IMR-90 (cell line): ENCODE measurements around the gene ABO. TPM values are rescaled to one million over a fixed set of nuclear protein-coding genes. Genes with fewer than 3 reads are reported as not detected.

ENCODE experiments used
- ATAC-seq: fragments of 200-7000 bp; cut with Tn5 transposase; 2 replicates; pipeline ENCODE4 v1.9.1; 2020; ENCODE audit warnings: low read depth, mild to moderate bottlenecking, moderate library complexity
- BruUV-seq: library from RNA; stranded (reverse); fragments of 400-500 nt; replicated peaks from 2 replicates; lab custom pipeline; 2021; lab: Mats Ljungman, UMichigan
- CTCF ChIA-PET: fragments of 300-600 bp; formaldehyde crosslinking; extraction: SDS; loops from one replicate; lab custom pipeline; 2021; ENCODE audit warnings: antibody characterized with exemption; lab: Yijun Ruan, JAX
- POLR2A ChIA-PET: fragments of 300-600 bp; sonication (Branson Sonifier 250); formaldehyde crosslinking; loops from one replicate; lab custom pipeline; 2022; ENCODE audit warnings: antibody characterized with exemption; ENCODE audit not compliant: unreplicated experiment; lab: Charles Lee
- DNase-seq: peaks from one replicate; pipeline ENCODE4 v3.0.0; 2013
- H2AFZ ChIP-seq: replicated peaks from 2 replicates; pipeline ENCODE3; 2013; ENCODE audit warnings: low read length, mild to moderate bottlenecking; ENCODE audit not compliant: poor library complexity
- H2AK5ac ChIP-seq: 2 replicates; pipeline ENCODE4 v1.6.1; 2013; ENCODE audit warnings: low read depth, low read length, inconsistent platforms
- H2AK9ac ChIP-seq: replicated peaks from 2 replicates; pipeline ENCODE3; 2013; ENCODE audit warnings: mild to moderate bottlenecking, low read depth, low read length, moderate library complexity; ENCODE audit not compliant: poor library complexity
- H2BK120ac ChIP-seq: 2 replicates; pipeline ENCODE4 v1.6.1; 2013; ENCODE audit warnings: low read depth, low read length, inconsistent platforms
- H2BK15ac ChIP-seq: 3 replicates; pipeline ENCODE4 v1.6.1; 2013; ENCODE audit warnings: low read depth, low read length, inconsistent platforms
- H2BK20ac ChIP-seq: 2 replicates; pipeline ENCODE4 v1.6.1; 2013; ENCODE audit warnings: low read depth, mild to moderate bottlenecking, inconsistent platforms, low read length, moderate library complexity
- H2BK5ac ChIP-seq: 2 replicates; pipeline ENCODE4 v1.6.1; 2013; ENCODE audit warnings: mild to moderate bottlenecking, low read depth, low read length, inconsistent platforms; ENCODE audit not compliant: poor library complexity, severe bottlenecking
- H3K14ac ChIP-seq: replicated peaks from 2 replicates; pipeline ENCODE4 v1.6.1; 2013; ENCODE audit warnings: low read depth, low read length, inconsistent platforms
- H3K18ac ChIP-seq: 2 replicates; pipeline ENCODE4 v1.6.1; 2013; ENCODE audit warnings: low read depth, low read length, control low read depth
- H3K23ac ChIP-seq: 2 replicates; pipeline ENCODE4 v1.6.1; 2013; ENCODE audit warnings: low read depth, low read length, inconsistent platforms
- H3K27ac ChIP-seq: 2 replicates; pipeline ENCODE4 v1.5.1; 2013; ENCODE audit warnings: mild to moderate bottlenecking, control low read depth, low read length; ENCODE audit not compliant: insufficient read depth
- H3K27me3 ChIP-seq: 2 replicates; pipeline ENCODE4 v1.6.1; 2013; ENCODE audit warnings: low read length; ENCODE audit not compliant: control insufficient read depth, insufficient read depth
- H3K36me3 ChIP-seq: 2 replicates; pipeline ENCODE4 v1.6.1; 2013; ENCODE audit warnings: low read length, mixed read lengths; ENCODE audit not compliant: control insufficient read depth, insufficient read depth
- H3K4ac ChIP-seq: 2 replicates; pipeline ENCODE4 v1.6.1; 2013; ENCODE audit warnings: low read depth, low read length, inconsistent platforms
- H3K4me1 ChIP-seq: 2 replicates; pipeline ENCODE4 v1.6.1; 2013; ENCODE audit warnings: low read length, mixed read lengths; ENCODE audit not compliant: control insufficient read depth, insufficient read depth
- H3K4me2 ChIP-seq: 2 replicates; pipeline ENCODE4 v1.6.1; 2013; ENCODE audit warnings: low read depth, mild to moderate bottlenecking, control low read depth, low read length, moderate library complexity
- H3K4me3 ChIP-seq: 2 replicates; pipeline ENCODE4 v1.5.1; 2013; ENCODE audit warnings: low read depth, mild to moderate bottlenecking, control low read depth, low read length, moderate library complexity; ENCODE audit not compliant: insufficient read depth
- H3K56ac ChIP-seq: 2 replicates; pipeline ENCODE4 v1.6.1; 2013; ENCODE audit warnings: low read length, inconsistent platforms; ENCODE audit not compliant: insufficient read depth; ENCODE audit errors: extremely low read depth
- H3K79me1 ChIP-seq, 2 experiments: 2 replicates each; pipeline ENCODE4 v1.6.1; 2013; ENCODE audit warnings: low read length in 2 of 2, inconsistent platforms in 1 of 2, low read depth in 1 of 2
- H3K9ac ChIP-seq: 2 replicates; pipeline ENCODE4 v1.6.1; 2013; ENCODE audit warnings: low read depth, low read length, control low read depth
- H3K9me1 ChIP-seq: 2 replicates; pipeline ENCODE4 v1.6.1; 2013; ENCODE audit warnings: low read length, inconsistent platforms; ENCODE audit not compliant: insufficient read depth
- H3K9me3 ChIP-seq: 2 replicates; pipeline ENCODE4 v1.6.1; 2013; ENCODE audit warnings: low read length; ENCODE audit not compliant: control insufficient read depth, insufficient read depth
- H4K20me1 ChIP-seq: 2 replicates; pipeline ENCODE4 v1.6.1; 2013; ENCODE audit warnings: low read length, inconsistent platforms; ENCODE audit not compliant: insufficient read depth
- H4K5ac ChIP-seq: 2 replicates; pipeline ENCODE4 v1.6.1; 2013; ENCODE audit warnings: mild to moderate bottlenecking, low read depth, low read length, control low read depth
- H4K8ac ChIP-seq, 2 experiments: 2 replicates each; pipeline ENCODE4 v1.6.1; 2013; ENCODE audit warnings: low read depth in 2 of 2, low read length in 2 of 2, control low read depth in 1 of 2, inconsistent platforms in 1 of 2
- H4K91ac ChIP-seq: 2 replicates; pipeline ENCODE4 v1.6.1; 2013; ENCODE audit warnings: low read depth, low read length, inconsistent platforms; ENCODE audit not compliant: insufficient read depth
- BHLHE40 ChIP-seq: fragments of 150-350 bp; IDR thresholded peaks from 2 replicates; pipeline ENCODE4 v1.6.1; 2016; ENCODE audit warnings: mild to moderate bottlenecking, low read depth, low read length
- CEBPB ChIP-seq: IDR thresholded peaks from 2 replicates; pipeline ENCODE4 v1.6.1; 2012; ENCODE audit warnings: low read depth, low read length, improper control_type of control experiment
- CHD1 ChIP-seq: IDR thresholded peaks from 2 replicates; pipeline ENCODE4 v1.6.1; 2012; ENCODE audit warnings: low read depth, low read length, improper control_type of control experiment
- CTCF ChIP-seq: conservative IDR thresholded peaks from 2 replicates; pipeline ENCODE4 v1.5.1; 2012; ENCODE audit warnings: mild to moderate bottlenecking, low read depth, low read length, improper control_type of control experiment
- ELK1 ChIP-seq: fragments of 150-350 bp; IDR thresholded peaks from 2 replicates; pipeline ENCODE4 v1.6.1; 2016; ENCODE audit warnings: low read depth, mild to moderate bottlenecking, low read length, moderate library complexity, borderline replicate concordance
- FOS ChIP-seq: fragments of 150-350 bp; IDR thresholded peaks from 2 replicates; pipeline ENCODE4 v1.6.1; 2016; ENCODE audit warnings: low read depth, low read length
- MAFK ChIP-seq: IDR thresholded peaks from 2 replicates; pipeline ENCODE4 v1.6.1; 2012; ENCODE audit warnings: low read depth, low read length, improper control_type of control experiment
- MAZ ChIP-seq: IDR thresholded peaks from 2 replicates; pipeline ENCODE4 v1.6.1; 2012; ENCODE audit warnings: low read depth, mild to moderate bottlenecking, low read length, improper control_type of control experiment, moderate library complexity, borderline replicate concordance
- MXI1 ChIP-seq: IDR thresholded peaks from 2 replicates; pipeline ENCODE4 v1.6.1; 2012; ENCODE audit warnings: low read depth, mild to moderate bottlenecking, low read length, moderate library complexity, borderline replicate concordance
- NFE2L2 ChIP-seq: fragments of 150-350 bp; IDR thresholded peaks from 2 replicates; pipeline ENCODE4 v1.6.1; 2016; ENCODE audit warnings: low read depth, mild to moderate bottlenecking, low read length
- POLR2A ChIP-seq: IDR thresholded peaks from 2 replicates; pipeline ENCODE4 v1.6.1; 2012; ENCODE audit warnings: mild to moderate bottlenecking, low read depth, low read length
- RAD21 ChIP-seq: IDR thresholded peaks from 2 replicates; pipeline ENCODE4 v1.6.1; 2012; ENCODE audit warnings: low read length, improper control_type of control experiment
- RCOR1 ChIP-seq: IDR thresholded peaks from 2 replicates; pipeline ENCODE4 v1.6.1; 2012; ENCODE audit warnings: mild to moderate bottlenecking, low read length, improper control_type of control experiment; ENCODE audit not compliant: insufficient replicate concordance
- RFX5 ChIP-seq: IDR thresholded peaks from 2 replicates; pipeline ENCODE4 v1.8.0; 2012; ENCODE audit warnings: low read depth, mild to moderate bottlenecking, low read length, moderate library complexity
- SMC3 ChIP-seq: fragments of 150-350 bp; IDR thresholded peaks from 2 replicates; pipeline ENCODE4 v1.6.1; 2016; ENCODE audit warnings: low read depth, mild to moderate bottlenecking, antibody characterized with exemption, low read length, moderate library complexity
- WGBS, 2 experiments: methylation state at CpG; one replicate each; pipeline versions ENCODE4 v1.1.5 to v1.1.7; 2013; ENCODE audit warnings: missing lambda C conversion rate in 2 of 2; ENCODE audit not compliant: insufficient read length in 1 of 2; ENCODE audit errors: extremely low coverage in 2 of 2; 5-methylcytosine and 5-hydroxymethylcytosine counted together
- dilution Hi-C: fragments of 300-500 bp; cut with HindIII; formaldehyde crosslinking; loops from one replicate; pipeline ENCODE4 v1.14.3; 2018; ENCODE audit warnings: low sequenced_read_pairs; ENCODE audit not compliant: unreplicated experiment
- in situ Hi-C: fragments of 300-500 bp; cut with MboI; formaldehyde crosslinking; loops from 3 replicates; pipeline ENCODE4 v1.14.3; 2019; ENCODE audit warnings: low sequenced_read_pairs, inconsistent platforms, mixed read lengths
- intact Hi-C: fragments of 100-400 bp; cut with micrococcal nuclease; formaldehyde crosslinking; loops from 2 replicates; pipeline ENCODE4 v1.10.0; 2022
- polyA plus RNA-seq, 3 experiments: library from polyadenylated mRNA; depleted of rRNA; stranded (reverse); fragments of >200 nt; gene quantifications; 2 replicates each; pipeline ENCODE4 v1.2.3, GENCODE V29; 2012; ENCODE audit warnings: low replicate concordance in 1 of 3
- total RNA-seq: library from RNA; depleted of rRNA; stranded (reverse); fragments of >200 nt; gene quantifications from 2 replicates; pipeline ENCODE4 v1.2.3, GENCODE V29; 2012
- TF ChIP-seq, protein P1 (sequence below): fragments of 150-350 bp; IDR thresholded peaks from 2 replicates; pipeline ENCODE4 v1.6.1; 2017; ENCODE audit warnings: mild to moderate bottlenecking, antibody characterized with exemption, low read length, low read depth

Gene ABO
- total and polyA plus RNA-seq, 2 of the 4 experiments (the other 2 are of a cell fraction) = not detected

DNA sequence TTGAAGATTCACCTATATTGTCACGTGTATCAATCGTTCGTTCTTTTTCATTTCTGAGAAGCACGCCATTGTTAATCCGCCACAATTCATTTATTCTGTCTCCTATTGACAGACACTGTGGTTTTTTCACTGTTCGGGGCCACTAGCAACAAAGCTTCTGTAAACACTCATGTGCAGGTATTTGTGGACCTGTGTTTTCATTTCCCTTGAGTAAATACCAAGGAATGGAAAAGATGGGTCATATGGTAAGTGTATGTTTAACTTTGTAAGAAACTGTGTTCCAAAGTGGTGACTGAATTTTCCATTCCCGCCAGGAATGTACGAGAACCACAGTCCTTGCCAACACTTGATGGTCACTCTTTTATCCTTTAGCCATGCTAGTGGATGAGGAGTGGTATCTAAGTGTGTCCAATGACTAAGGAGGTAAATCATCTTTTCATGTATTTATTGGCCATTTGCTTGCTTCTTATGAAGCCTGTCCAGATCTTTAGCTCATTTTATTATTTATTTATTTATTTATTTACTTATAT lies 10.7 kb downstream of the ABO start:
- H2AK5ac ChIP-seq = no peak overlapping the region
- ChIA-PET CTCF (no interaction called here), POLR2A (no interaction called here)
- no peaks in the 10 kb centered on the region for H4K20me1 ChIP-seq
- H3K4me1 ChIP-seq = no peaks in the 10 kb centered on the region
- H4K5ac ChIP-seq = no peak overlapping the region
- no peak overlapping the region for H3K14ac ChIP-seq
- H3K79me1 ChIP-seq = no peaks in the 10 kb centered on the region
- H2AK9ac ChIP-seq = no peak overlapping the region
- TF ChIP-seq CHD1 = no peak
- no peak for TF ChIP-seq MAZ
- TF ChIP-seq RFX5 = no peak
- no peak for TF ChIP-seq MAFK
- TF ChIP-seq ELK1 = no peak
- no peak for TF ChIP-seq RCOR1
- TF ChIP-seq POLR2A = no peak
- TF ChIP-seq MXI1 = no peak
- TF ChIP-seq RAD21 = no peak
- no peak for TF ChIP-seq FOS
- TF ChIP-seq NFE2L2 = no peak
- no peak for TF ChIP-seq BHLHE40
- no peak for TF ChIP-seq CTCF
- no peak for TF ChIP-seq SMC3
- TF ChIP-seq, protein P1, sequence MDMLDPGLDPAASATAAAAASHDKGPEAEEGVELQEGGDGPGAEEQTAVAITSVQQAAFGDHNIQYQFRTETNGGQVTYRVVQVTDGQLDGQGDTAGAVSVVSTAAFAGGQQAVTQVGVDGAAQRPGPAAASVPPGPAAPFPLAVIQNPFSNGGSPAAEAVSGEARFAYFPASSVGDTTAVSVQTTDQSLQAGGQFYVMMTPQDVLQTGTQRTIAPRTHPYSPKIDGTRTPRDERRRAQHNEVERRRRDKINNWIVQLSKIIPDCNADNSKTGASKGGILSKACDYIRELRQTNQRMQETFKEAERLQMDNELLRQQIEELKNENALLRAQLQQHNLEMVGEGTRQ = no peak
- TF ChIP-seq CEBPB = no peak
- peaks cover 19% of the 10 kb centered on the region; the same call in 1 of the 2 replicates for H3K27me3 ChIP-seq
- dilution Hi-C loops = no loop called here
- no peak overlapping the region for H2BK20ac ChIP-seq
- no peak overlapping the region for H3K4me2 ChIP-seq
- H3K4ac ChIP-seq = no peak overlapping the region
- no peak for DNase-seq
- no peak overlapping the region for H3K23ac ChIP-seq
- H3K36me3 ChIP-seq = no peaks in the 10 kb centered on the region
- no peak for ATAC-seq
- no peak overlapping the region for H2BK15ac ChIP-seq
- no peak overlapping the region for H2BK5ac ChIP-seq
- H2BK120ac ChIP-seq = no peak overlapping the region
- no peak overlapping the region for H4K8ac ChIP-seq
- no peak overlapping the region for H4K91ac ChIP-seq
- H3K9ac ChIP-seq = no peak overlapping the region
- BruUV-seq = no TSS peak
- no peak overlapping the region for H2AFZ ChIP-seq
- intact Hi-C loops = no loop called here
- H3K18ac ChIP-seq = no peak overlapping the region
- no peak overlapping the region for H3K4me3 ChIP-seq
- no peak overlapping the region for H3K56ac ChIP-seq
- in situ Hi-C loops = no loop called here
- no peaks in the 10 kb centered on the region for H3K9me3 ChIP-seq
- H3K27ac ChIP-seq = no peak overlapping the region
- 80% methylated on average over 1 of the region's 8 CpGs; no CpG with 5 or more reads in 1 of the 2 experiments for WGBS, 2 experiments
- no peaks in the 10 kb centered on the region for H3K9me1 ChIP-seq
